Measurements from ENCODE around the gene LY6G6D.

LY6G6D gene

DNA sequence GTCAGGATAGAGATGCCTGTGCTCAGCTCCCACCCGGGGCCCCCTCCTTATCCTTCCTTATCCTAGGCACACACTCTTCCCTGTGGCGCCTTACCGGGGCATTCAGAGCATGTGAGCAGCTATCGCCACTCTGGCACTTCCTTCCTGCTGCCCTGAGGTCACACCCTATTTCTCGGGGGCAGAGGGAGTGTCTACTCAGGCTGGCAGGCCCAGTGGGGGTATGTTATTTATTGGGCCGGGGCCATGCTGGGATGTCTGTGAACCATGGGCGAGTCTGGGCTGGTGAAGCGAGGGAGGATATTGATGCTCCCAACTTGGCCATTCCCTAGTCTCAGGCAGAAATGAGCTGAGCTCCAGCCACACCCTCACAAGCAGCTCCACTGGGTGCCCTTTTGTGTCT is 3.9 kb upstream of the LY6G6D start:
- DNase-seq (ENCODE audit: low read depth in 2 of 2): no peak
- no peak overlapping the region for H3K4me3 ChIP-seq (replicated peaks in 1 of 2; ENCODE audit: low read depth in 2 of 2, low read length in 2 of 2)

DNA sequence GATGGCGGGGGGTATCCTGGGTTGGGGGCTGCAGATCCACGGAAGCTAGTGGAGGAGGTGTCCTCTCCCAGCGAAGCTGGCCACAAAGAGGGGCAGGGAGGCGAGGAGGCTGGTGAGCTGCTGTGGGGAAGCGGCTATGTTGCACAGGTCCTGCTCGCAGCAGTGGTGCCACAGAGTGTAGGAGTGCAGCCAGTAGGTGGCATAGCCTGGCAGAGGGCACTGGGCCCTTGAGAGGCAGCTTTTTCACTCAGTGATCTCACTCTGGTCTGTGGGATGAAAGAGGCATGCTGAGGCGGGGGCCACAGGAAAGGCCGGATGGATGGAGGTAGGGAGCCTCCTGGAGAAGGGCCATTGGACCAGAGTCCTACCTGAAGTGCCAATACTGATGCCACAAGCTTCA is 2.9 kb upstream of the LY6G6D start:
- no peak for DNase-seq (ENCODE audit: low read depth in 2 of 2)
- TF ChIP-seq, protein P1, sequence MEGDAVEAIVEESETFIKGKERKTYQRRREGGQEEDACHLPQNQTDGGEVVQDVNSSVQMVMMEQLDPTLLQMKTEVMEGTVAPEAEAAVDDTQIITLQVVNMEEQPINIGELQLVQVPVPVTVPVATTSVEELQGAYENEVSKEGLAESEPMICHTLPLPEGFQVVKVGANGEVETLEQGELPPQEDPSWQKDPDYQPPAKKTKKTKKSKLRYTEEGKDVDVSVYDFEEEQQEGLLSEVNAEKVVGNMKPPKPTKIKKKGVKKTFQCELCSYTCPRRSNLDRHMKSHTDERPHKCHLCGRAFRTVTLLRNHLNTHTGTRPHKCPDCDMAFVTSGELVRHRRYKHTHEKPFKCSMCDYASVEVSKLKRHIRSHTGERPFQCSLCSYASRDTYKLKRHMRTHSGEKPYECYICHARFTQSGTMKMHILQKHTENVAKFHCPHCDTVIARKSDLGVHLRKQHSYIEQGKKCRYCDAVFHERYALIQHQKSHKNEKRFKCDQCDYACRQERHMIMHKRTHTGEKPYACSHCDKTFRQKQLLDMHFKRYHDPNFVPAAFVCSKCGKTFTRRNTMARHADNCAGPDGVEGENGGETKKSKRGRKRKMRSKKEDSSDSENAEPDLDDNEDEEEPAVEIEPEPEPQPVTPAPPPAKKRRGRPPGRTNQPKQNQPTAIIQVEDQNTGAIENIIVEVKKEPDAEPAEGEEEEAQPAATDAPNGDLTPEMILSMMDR (IDR thresholded peaks at IDR 0.05; ENCODE audit: low read depth, low read length): no peak

More for the DNA sequence above, 3.9 kb upstream of the LY6G6D start:
- TF ChIP-seq, protein P1 (IDR thresholded peaks at IDR 0.05; ENCODE audit: low read depth, low read length): no peak

DNA sequence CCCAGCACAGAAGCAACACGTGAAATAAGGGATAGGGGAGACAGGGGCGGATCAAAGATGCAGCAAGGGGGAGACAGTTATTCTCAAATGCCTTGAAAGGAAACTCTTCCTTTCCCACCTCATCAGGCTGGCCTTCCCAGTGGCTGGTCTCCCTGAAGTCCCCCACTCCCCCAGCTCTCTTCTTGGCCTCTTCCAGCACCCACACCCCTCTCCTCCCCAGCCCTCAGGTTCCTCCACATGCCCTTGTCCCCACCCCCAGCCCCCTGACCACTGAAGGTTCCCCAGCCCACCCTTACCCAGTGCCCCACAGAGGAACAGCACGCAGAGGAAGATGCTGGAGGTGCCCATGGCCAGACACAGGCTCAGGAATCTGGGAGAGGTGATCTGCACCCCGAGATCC is 1.7 kb upstream of the LY6G6D start:
- DNase-seq (ENCODE audit: low read depth in 2 of 2): no peak
- TF ChIP-seq, protein P1 (IDR thresholded peaks at IDR 0.05; ENCODE audit: low read depth, low read length): no peak

More for the DNA sequence above, 2.9 kb upstream of the LY6G6D start:
- no peak overlapping the region for H3K4me3 ChIP-seq (replicated peaks in 1 of 2; ENCODE audit: low read depth in 2 of 2, low read length in 2 of 2)

DNA sequence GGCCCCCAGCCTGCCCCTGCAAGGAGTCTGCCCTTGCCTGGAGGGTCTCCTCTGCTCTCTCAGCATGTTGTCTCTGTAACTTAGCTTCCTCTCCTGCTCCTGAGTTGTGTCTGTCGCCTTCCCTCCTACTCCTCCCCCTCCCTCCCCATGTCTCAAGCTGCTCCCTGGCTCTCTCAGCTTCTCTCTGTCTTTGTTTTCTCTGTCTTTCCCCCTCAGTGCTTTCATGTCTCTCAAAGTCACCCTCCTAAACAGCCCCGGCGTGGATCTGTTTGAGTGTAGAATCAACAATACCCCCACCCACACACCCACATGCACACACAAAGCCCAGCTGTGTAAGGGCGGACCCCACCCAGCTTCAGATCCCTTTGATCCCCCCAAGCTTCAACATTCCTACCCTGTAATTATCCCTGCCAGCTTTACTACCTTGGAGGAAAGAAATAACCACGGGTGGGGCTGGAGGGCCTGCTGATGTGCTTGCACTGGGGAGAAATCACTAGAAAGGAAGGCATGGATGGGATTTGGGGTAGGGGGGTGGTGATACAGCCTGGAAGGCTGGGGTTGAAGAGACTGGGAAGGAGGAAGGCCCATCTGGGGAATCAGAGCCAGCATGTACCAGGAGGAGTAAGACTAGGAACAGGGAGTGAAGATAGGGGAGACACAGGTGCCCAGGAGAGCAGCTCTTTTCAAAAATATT is 1.0 kb upstream of the LY6G6D start:
- H3K4me3 ChIP-seq (replicated peaks in 1 of 2; ENCODE audit: low read depth in 2 of 2, low read length in 2 of 2): no peak overlapping the region
- no peak for DNase-seq (ENCODE audit: low read depth in 2 of 2)
- TF ChIP-seq, protein P1 (IDR thresholded peaks at IDR 0.05; ENCODE audit: low read depth, low read length): no peak

More for the DNA sequence above, 1.7 kb upstream of the LY6G6D start:
- no peak overlapping the region for H3K4me3 ChIP-seq (replicated peaks in 1 of 2; ENCODE audit: low read depth in 2 of 2, low read length in 2 of 2)

DNA sequence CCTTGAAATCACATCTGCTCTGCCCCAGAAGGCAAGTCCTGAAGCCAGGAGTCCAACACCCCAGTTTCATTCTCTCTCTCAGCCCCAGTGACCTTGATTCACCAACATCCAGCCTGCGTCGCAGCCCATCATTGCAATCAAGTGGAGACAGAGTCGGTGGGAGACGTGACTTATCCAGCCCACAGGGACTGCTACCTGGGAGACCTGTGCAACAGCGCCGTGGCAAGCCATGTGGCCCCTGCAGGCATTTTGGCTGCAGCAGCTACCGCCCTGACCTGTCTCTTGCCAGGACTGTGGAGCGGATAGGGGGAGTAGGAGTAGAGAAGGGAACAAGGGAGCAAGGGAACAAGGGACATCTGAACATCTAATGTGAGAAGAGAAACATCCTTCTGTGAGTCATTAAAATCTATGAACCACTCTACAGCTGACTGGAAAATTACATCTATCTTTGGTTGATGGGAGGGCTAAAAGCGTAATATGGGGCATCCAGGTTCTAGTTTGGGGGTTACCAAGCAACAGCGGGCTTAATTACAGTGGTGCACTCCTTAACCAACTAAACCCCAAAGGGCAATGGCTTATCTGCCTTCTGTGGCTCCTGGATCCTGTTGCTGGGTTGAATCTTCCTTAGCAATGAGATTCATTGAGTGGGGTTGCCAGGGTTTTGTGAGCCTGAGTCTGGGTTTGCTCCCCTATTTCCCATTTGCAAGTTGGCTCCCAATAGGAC is 2.5 kb downstream of the LY6G6D start:
- H3K4me3 ChIP-seq (replicated peaks in 1 of 2; ENCODE audit: low read depth in 2 of 2, low read length in 2 of 2): no peak overlapping the region
- no peak for DNase-seq (ENCODE audit: low read depth in 2 of 2)

DNA sequence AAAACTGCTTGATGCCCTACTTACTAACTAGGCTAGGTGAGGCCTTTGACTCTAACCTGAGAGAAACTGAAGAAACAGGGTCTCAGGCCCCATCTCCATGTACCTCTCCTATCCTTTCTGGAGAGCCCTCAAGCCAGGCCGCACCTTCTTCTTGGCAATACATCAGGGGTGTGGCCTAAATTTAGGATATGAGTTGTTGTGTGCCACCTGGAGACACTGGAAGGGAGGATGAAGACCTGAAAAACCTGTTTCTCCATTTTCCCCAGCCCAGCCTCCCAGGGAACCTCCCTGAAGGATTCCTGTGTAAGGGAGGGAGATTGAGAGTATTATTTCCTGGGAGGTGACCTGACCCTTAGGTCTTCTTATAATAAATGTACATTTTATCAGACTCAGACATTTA is 3.1 kb downstream of the LY6G6D start:
- TF ChIP-seq, protein P1 (IDR thresholded peaks at IDR 0.05; ENCODE audit: low read depth, low read length): no peak
- no peak overlapping the region for H3K4me3 ChIP-seq (replicated peaks in 1 of 2; ENCODE audit: low read depth in 2 of 2, low read length in 2 of 2)
- DNase-seq (ENCODE audit: low read depth in 2 of 2): no peak

More for the DNA sequence above, 2.5 kb downstream of the LY6G6D start:
- TF ChIP-seq, protein P1 (IDR thresholded peaks at IDR 0.05; ENCODE audit: low read depth, low read length): no peak

All from cardiac fibroblast (primary cell).